ENCODE measurements around the gene TMEM269.
A peak's percentile ranks its signal among the peaks of the same experiment; 100 is the strongest.

Gene TMEM269

DNA sequence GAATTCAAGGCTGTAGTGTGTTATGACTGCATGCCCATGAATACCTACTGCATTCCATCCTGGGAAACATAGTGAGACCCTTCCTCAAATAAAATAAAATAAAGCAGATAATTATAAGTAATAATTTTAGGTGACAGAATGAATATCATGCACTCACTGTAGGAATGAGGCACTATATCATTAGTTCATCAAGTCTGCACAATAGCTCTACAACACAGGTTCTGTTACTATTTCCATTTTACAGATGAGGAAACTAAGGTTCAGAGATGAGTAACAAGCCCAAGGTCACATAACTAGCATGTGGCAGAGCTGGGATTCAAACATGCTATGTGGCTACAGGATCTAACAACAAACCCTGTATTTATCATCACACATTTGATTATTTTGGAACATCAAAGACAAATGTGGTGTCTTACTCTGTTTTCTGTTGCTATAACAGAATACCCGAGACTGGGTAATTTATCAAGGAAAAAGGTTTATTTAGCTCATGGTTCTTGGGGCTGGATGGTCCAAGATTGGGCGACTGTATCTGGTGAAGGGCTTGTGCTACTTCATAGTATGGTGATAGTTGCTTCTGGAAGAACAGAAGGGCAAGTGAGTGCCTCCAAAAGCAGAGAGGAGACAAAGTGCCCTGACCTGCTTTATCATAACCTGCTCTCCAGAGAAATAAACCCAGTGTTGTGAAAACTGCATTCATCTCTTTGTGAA, 56.8 kb downstream of the TMEM269 start:
- no peak for TF ChIP-seq CTCF (IDR thresholded peaks at IDR 0.05; ENCODE audit: low read depth, low read length, missing control alignments)
- DNase-seq (ENCODE audit: low read depth) = no peak
- no peak overlapping the region for H3K4me3 ChIP-seq (ENCODE audit: low read depth, low read length)

GRCh38 chr1:42844592-42845140, 59.9 kb downstream of the TMEM269 start:
- DNase-seq (ENCODE audit: low read depth) = no peak
- H3K4me3 ChIP-seq (ENCODE audit: low read depth, low read length) = no peak overlapping the region
- TF ChIP-seq CTCF (IDR thresholded peaks at IDR 0.05; ENCODE audit: low read depth, low read length, missing control alignments) = no peak

- H3K4me3 ChIP-seq (ENCODE audit: low read depth, low read length) = no peak overlapping the region; the same call in 1 of the 2 replicates
- no peak for DNase-seq (ENCODE audit: low read depth)
- TF ChIP-seq CTCF (IDR thresholded peaks at IDR 0.05; ENCODE audit: low read depth, low read length, missing control alignments) = no peak
Observed at GRCh38 chr1:42845193-42845592, 60.4 kb downstream of the TMEM269 start.

DNA sequence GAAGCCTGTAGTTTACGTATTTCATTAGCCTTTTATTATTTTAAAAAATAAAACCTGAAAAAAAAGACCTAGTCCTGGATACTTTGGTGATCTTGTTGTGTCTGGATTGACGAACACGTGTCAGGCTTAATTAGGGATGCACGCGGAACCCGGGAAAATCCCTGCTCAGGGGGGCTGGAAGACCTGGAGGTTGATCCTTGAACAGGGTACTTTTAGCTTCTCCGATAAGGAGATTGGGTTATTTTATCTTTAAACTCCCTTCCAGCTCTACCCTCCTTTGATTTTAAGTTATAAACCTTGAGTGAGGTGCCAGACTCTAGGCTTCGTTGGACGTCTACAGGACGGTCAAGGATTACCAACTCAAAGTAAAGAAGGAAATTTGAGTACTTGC, 61.1 kb downstream of the TMEM269 start:
- DNase-seq (ENCODE audit: low read depth) = no peak
- H3K4me3 ChIP-seq (ENCODE audit: low read depth, low read length) = peak overlapping the region; percentile 73
- no peak for TF ChIP-seq CTCF (IDR thresholded peaks at IDR 0.05; ENCODE audit: low read depth, low read length, missing control alignments)

DNA sequence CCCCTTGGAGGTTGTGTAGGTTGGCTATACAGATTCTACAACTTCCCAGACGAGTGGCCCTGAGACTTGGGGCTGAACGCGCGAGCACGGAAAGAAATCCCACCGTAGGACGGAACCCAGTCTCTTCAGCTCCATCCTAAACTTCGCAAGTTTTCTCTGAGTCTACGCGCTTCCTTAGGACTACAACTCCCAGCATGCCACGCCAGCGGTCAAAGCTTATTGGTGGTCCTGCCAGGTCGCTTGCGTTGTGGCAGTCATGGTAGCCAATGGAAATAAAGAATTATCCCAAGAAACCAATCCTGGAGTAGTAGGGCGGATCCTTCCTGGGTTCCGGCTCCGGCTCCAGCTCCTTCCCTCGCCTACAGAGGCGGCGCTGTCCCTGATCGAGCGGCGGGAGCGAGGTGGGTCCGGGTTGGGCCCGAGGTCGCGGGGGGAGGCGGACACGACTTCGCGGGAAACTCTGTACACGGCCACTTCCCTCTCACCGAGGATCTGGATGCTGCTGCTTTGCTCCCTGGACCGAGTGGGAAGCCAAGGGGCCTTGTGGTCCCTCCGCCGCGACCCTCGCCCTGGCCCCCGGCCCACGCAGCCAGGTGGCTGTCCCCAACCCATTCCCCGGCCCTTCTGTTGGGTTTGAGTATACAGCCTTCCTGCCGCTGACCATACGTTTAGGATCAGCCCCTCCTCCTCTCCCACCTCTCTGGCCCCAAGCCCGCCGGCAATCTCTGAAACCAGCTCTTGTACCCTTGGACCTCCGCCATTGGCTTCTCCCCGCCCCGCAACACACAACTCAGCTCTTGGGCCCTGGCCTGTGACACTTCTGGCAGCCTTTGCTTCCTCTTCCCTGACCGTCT, 61.7 kb downstream of the TMEM269 start, which contains the start of gene ZNF691:
Gene ZNF691 (plus strand): TSS at position 357 of the 854 bp plus-strand sequence. CDS start 3,046 bp downstream, outside the sequence.
- TF ChIP-seq CTCF (IDR thresholded peaks at IDR 0.05; ENCODE audit: low read depth, low read length, missing control alignments) = peak; percentile 34
- H3K4me3 ChIP-seq (ENCODE audit: low read depth, low read length) = peak within 1 kb of the TSS; percentile 73
- DNase-seq (ENCODE audit: low read depth) = peak; percentile 96

DNA sequence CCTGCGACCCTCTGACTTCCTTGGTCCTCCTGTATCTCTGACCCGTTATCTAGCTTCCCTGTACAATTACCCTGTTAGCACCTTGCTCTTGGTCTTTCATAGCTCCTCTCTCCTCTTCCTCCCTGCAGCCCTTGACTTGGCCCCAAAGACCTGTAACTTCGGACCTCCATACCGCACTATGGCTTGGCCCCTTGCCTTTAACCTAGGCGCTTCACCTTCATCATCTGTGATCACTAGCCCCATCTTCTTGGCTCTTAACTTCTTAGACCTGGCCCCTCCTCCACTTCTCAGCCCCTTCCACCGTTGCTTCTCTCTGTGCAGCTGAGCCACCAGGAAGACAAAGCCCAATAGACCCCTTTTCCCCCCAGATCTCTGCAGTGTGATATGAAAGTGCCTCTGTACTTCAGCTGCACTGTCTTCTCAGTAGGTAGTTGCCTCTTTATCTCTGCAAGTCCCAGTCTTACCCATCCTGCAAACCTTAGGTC, 62.4 kb downstream of the TMEM269 start:
- DNase-seq (ENCODE audit: low read depth) = no peak
- peak overlapping the region; percentile 73 for H3K4me3 ChIP-seq (ENCODE audit: low read depth, low read length)
- no peak for TF ChIP-seq CTCF (IDR thresholded peaks at IDR 0.05; ENCODE audit: low read depth, low read length, missing control alignments)

Measured in GM12864 (cell line).